Activated T-helper 17 cell treated with anti-CD3 and anti-CD28 coated beads, Interleukin-2, amount 50 U/mL, for 72 hours (primary cell): ENCODE results near the gene RWDD2A. TPM values are rescaled to one million over a fixed set of nuclear protein-coding genes. Genes with fewer than 3 reads are reported as not detected.

Source experiments
- ATAC-seq: fragments of 150-1000 bp; cut with Tn5 transposase; replicated peaks from 2 replicates; pipeline ENCODE4 v1.10.0; 2021; ENCODE audit warnings: mild to moderate bottlenecking, moderate library complexity
- H3K27ac Mint-ChIP-seq: one replicate; pipeline ENCODE4 v1.8.0; 2022; ENCODE audit warnings: mixed read lengths
- H3K27me3 Mint-ChIP-seq: one replicate; pipeline ENCODE4 v1.8.0; 2022; ENCODE audit warnings: mixed read lengths
- H3K36me3 Mint-ChIP-seq: one replicate; pipeline ENCODE4 v1.8.0; 2022; ENCODE audit warnings: low read depth, mild to moderate bottlenecking, mixed read lengths
- H3K4me1 Mint-ChIP-seq: one replicate; pipeline ENCODE4 v1.8.0; 2022; ENCODE audit warnings: mixed read lengths
- H3K4me3 Mint-ChIP-seq: one replicate; pipeline ENCODE4 v1.8.0; 2022; ENCODE audit warnings: mild to moderate bottlenecking, mixed read lengths
- H3K9me3 Mint-ChIP-seq: one replicate; pipeline ENCODE4 v1.8.0; 2022; ENCODE audit warnings: mixed read lengths
- total RNA-seq, 2 donors: library from RNA; stranded (reverse); gene quantifications; one replicate each; pipeline ENCODE4 v1.2.3, GENCODE V29; 2022

The RWDD2A gene
- total RNA-seq, 2 donors from 2014 or later = 1.4 to 1.7 TPM

GRCh38 chr6:83221276-83221675 is 28.1 kb downstream of the RWDD2A start:
- H3K4me3 Mint-ChIP-seq = no peak overlapping the region
- no peaks in the 10 kb centered on the region for H3K4me1 Mint-ChIP-seq
- no peaks in the 10 kb centered on the region for H3K36me3 Mint-ChIP-seq
- H3K9me3 Mint-ChIP-seq = no peaks in the 10 kb centered on the region
- H3K27me3 Mint-ChIP-seq = no peaks in the 10 kb centered on the region
- ATAC-seq = no peak
- no peak overlapping the region for H3K27ac Mint-ChIP-seq

GRCh38 chr6:83221889-83222479 is 28.8 kb downstream of the RWDD2A start:
- Mint-ChIP-seq H3K27me3 (no peaks in the 10 kb centered on the region), H3K36me3 (no peaks in the 10 kb centered on the region), H3K4me1 (no peaks in the 10 kb centered on the region), H3K4me3 (no peak overlapping the region), H3K9me3 (no peaks in the 10 kb centered on the region), H3K27ac (no peak overlapping the region)
- no peak for ATAC-seq

- no peak overlapping the region for H3K4me3 Mint-ChIP-seq
- no peaks in the 10 kb centered on the region for H3K9me3 Mint-ChIP-seq
- H3K4me1 Mint-ChIP-seq = no peaks in the 10 kb centered on the region
- no peak overlapping the region for H3K27ac Mint-ChIP-seq
- no peak for ATAC-seq
- H3K36me3 Mint-ChIP-seq = no peaks in the 10 kb centered on the region
- no peaks in the 10 kb centered on the region for H3K27me3 Mint-ChIP-seq
Measured at GRCh38 chr6:83226517-83226916, 33.4 kb downstream of the RWDD2A start.

- H3K36me3 Mint-ChIP-seq = no peaks in the 10 kb centered on the region
- H3K27me3 Mint-ChIP-seq = peaks cover 15% of the 10 kb centered on the region
- H3K9me3 Mint-ChIP-seq = no peaks in the 10 kb centered on the region
- H3K4me1 Mint-ChIP-seq = no peaks in the 10 kb centered on the region
- H3K4me3 Mint-ChIP-seq = no peak overlapping the region
- no peak for ATAC-seq
- H3K27ac Mint-ChIP-seq = no peak overlapping the region
Measured at GRCh38 chr6:83231146-83231545, 38.0 kb downstream of the RWDD2A start.

- ATAC-seq = no peak
- H3K9me3 Mint-ChIP-seq = no peaks in the 10 kb centered on the region
- H3K4me3 Mint-ChIP-seq = no peak overlapping the region
- H3K4me1 Mint-ChIP-seq = no peaks in the 10 kb centered on the region
- no peaks in the 10 kb centered on the region for H3K36me3 Mint-ChIP-seq
- H3K27me3 Mint-ChIP-seq = peaks cover 7% of the 10 kb centered on the region
- no peak overlapping the region for H3K27ac Mint-ChIP-seq
Measured at GRCh38 chr6:83247471-83247870, 54.3 kb downstream of the RWDD2A start.

Other genes starting within 250 kb of the RWDD2A start
- 10 to 100 TPM in 1 of 2 donors, 1 to 10 TPM in 1; 6.2 to 11.0 TPM for gene UBE3D, start 127.5 kb upstream of the RWDD2A start, total RNA-seq
- gene DOP1A, start 125.7 kb upstream of the RWDD2A start, total RNA-seq = 1 to 10 TPM; 7.6 to 8.9 TPM
- gene PGM3, start 92 bp upstream of the RWDD2A start, total RNA-seq = 10 to 100 TPM; 21.3 to 35.8 TPM
- under 1 TPM; 0.32 to 0.42 TPM for gene ME1, start 237.7 kb downstream of the RWDD2A start, total RNA-seq